KOPT-K1 (cell line): ENCODE data around the gene KCNMB1.

Experiments used
- H3K27ac ChIP-seq: fragments of 200-600 bp; sonication (generic); 2 replicates; pipeline ENCODE4 v1.5.1; 2016; ENCODE audit warnings: antibody characterized with exemption, mild to moderate bottlenecking, low read depth, low read length; ENCODE audit not compliant: poor library complexity, severe bottlenecking
- H3K36me3 ChIP-seq: fragments of 200-600 bp; sonication (generic); 2 replicates; pipeline ENCODE4 v1.5.1; 2017; ENCODE audit warnings: antibody characterized with exemption, mild to moderate bottlenecking, low read length, moderate library complexity; ENCODE audit not compliant: insufficient read depth
- H3K9me3 ChIP-seq: fragments of 200-600 bp; sonication (generic); 2 replicates; pipeline ENCODE4 v1.5.1; 2017; ENCODE audit warnings: antibody characterized with exemption, low read length, mild to moderate bottlenecking; ENCODE audit not compliant: insufficient read depth, poor library complexity, severe bottlenecking

The KCNMB1 gene

GRCh38 chr5:170388818-170389549, at the start of gene KCNMB1:
Gene KCNMB1, minus strand, starts transcription at chr5:170389367. Its CDS starts 3,920 bp downstream, at chr5:170385447.
- Histone ChIP-seq H3K36me3 (no peaks in the 10 kb centered on the region), H3K27ac (no peak within 1 kb of the TSS), H3K9me3 (no peaks in the 10 kb centered on the region)

DNA sequence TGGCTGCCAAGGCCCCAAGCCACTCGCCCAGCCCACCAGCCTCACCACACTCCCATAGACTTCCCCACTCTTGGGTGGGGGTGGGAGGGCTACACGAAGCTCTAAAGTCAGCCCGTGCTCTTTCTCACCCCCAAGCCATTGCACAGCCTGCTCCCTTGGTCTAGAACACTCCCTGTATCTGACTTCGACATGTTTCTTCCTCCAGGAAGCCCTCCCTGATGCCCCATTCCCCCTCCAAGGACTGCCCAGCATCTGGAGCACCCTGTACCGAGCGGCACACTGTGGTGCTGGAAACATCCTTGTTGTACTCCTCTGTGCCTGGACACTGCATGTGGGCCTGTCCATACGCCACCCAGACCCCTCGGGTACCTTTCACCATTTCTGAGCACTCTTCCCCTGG, 49.4 kb upstream of the KCNMB1 start:
- H3K36me3 ChIP-seq, result no peaks in the 10 kb centered on the region
- H3K27ac ChIP-seq, result no peak overlapping the region
- no peaks in the 10 kb centered on the region for H3K9me3 ChIP-seq

- Histone ChIP-seq H3K9me3 (no peaks in the 10 kb centered on the region), H3K27ac (no peak overlapping the region), H3K36me3 (no peaks in the 10 kb centered on the region)
Observed at GRCh38 chr5:170437621-170438375, 48.6 kb upstream of the KCNMB1 start.

DNA sequence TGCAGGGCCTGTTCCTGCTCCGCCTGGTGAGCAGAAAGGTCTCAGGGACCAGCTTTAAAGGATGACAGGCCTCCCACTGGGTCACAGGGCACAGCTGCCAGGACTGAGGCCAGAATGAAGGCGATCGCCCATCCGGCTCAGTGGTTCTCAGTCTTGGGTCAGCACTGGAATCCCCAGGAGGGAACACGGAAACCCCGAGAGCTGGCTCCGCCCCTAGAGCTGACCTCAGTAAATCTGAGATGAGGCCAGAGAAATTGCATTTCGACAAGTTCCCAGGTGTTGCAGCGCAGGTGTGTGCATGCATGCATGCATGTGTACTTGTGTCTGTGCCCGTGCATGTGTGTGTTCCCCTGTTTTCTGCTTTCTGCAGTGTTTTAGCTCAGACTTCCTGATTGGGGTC, 47.2 kb upstream of the KCNMB1 start:
- Histone ChIP-seq H3K27ac (no peak overlapping the region), H3K36me3 (no peaks in the 10 kb centered on the region), H3K9me3 (no peaks in the 10 kb centered on the region)

- H3K36me3 ChIP-seq, result no peaks in the 10 kb centered on the region
- H3K27ac ChIP-seq, result no peak overlapping the region
- no peaks in the 10 kb centered on the region for H3K9me3 ChIP-seq
Observed at GRCh38 chr5:170434966-170435605, 45.9 kb upstream of the KCNMB1 start.

- H3K9me3 ChIP-seq, result no peaks in the 10 kb centered on the region
- no peak overlapping the region for H3K27ac ChIP-seq
- no peaks in the 10 kb centered on the region for H3K36me3 ChIP-seq
Observed at GRCh38 chr5:170432669-170433068, 43.5 kb upstream of the KCNMB1 start.

- Histone ChIP-seq H3K27ac (no peak overlapping the region), H3K36me3 (no peaks in the 10 kb centered on the region), H3K9me3 (no peaks in the 10 kb centered on the region)
Observed at GRCh38 chr5:170431571-170431970, 42.4 kb upstream of the KCNMB1 start.

DNA sequence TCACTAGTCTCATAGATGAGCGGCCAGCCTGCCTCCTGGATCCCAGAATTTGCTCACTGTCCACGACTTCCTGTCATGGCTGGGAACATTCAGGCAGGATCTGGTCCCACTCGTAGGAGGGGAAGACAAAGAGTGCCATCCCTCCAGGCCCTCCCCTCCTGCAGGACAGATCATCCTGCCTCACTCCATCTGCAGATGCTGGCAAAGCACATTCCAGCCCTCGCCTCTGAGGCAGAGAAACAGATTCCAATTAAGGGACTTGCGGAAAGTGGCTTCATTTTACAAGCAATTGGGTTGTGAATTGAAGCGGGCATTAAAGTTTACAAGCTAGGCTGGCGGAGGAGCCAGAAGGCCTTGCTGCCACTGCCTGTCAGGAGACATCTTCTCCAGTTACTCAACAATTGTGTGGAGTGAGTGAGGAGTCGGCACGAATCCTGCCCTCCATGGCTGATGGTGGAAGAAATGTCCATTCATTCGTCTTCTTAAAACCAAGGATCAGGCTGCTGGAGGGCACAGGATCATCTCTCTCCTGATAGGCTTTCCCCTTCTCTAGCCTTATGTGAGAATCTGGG, 41.8 kb upstream of the KCNMB1 start:
- Histone ChIP-seq H3K9me3 (no peaks in the 10 kb centered on the region), H3K27ac (no peak overlapping the region), H3K36me3 (no peaks in the 10 kb centered on the region)

DNA sequence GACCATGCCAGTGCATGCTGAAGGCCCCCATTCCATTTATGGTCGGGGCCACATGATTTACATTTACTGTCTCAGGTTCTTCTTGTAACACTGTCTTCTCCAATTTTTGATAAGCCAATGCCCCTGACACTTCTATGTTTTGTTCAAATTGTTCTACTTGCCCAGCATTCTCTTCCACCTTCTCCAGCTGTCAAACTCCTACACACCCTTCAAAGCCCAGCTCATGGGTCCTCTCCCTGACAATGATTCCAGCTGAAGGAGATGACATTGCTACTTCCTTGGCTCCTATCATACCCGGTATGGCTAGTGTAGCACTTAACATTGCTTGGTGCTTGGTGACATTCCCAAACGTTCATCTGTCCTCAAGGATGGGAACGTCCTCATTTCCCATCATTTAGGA, 41.1 kb upstream of the KCNMB1 start:
- no peak overlapping the region for H3K27ac ChIP-seq
- H3K36me3 ChIP-seq, result no peaks in the 10 kb centered on the region
- H3K9me3 ChIP-seq, result no peaks in the 10 kb centered on the region

DNA sequence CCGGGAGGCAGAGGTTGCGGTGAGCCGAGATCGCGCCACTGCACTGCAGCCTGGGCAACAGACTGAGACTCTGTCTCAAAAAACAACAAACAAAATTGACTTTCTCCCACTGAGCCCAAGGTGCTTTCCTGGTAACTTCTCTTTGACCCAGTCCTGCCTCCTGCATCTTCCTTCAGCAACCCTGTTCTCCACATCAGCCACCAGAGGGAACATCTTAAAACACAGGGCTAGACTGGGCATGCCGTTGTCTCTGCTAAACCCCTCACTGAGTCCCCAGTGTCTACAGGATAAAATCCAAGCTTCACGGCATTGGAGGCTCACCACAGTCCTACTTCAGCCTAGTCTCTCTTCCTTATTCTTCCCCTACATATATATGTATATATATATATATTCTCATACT, 39.8 kb upstream of the KCNMB1 start:
- H3K27ac ChIP-seq, result no peak overlapping the region
- no peaks in the 10 kb centered on the region for H3K36me3 ChIP-seq
- no peaks in the 10 kb centered on the region for H3K9me3 ChIP-seq

GRCh38 chr5:170427672-170428236, 38.6 kb upstream of the KCNMB1 start:
- no peaks in the 10 kb centered on the region for H3K9me3 ChIP-seq
- no peak overlapping the region for H3K27ac ChIP-seq
- H3K36me3 ChIP-seq, result no peaks in the 10 kb centered on the region

DNA sequence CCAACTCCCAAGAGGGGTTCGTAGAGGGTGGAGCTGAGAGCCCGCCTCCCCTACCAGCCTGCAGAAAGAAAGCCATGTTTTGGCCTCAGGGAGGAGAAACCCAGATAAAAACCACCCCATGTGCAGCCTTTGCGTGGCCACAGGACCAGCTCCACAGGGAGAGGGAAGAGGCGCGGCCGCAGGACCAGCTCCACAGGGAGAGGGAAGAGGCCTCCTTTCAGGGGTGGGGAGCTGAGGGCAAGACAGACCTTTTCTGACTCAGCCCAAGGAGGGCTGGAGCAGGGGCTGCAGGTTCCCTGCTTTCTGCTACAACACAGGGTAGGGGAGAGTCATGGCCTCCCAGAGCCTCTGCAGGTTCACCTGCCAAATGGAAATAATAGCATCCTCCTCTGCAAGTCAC, 37.6 kb upstream of the KCNMB1 start:
- no peaks in the 10 kb centered on the region for H3K36me3 ChIP-seq
- no peaks in the 10 kb centered on the region for H3K9me3 ChIP-seq
- no peak overlapping the region for H3K27ac ChIP-seq

GRCh38 chr5:170426149-170426767, 37.1 kb upstream of the KCNMB1 start:
- no peak overlapping the region for H3K27ac ChIP-seq
- no peaks in the 10 kb centered on the region for H3K36me3 ChIP-seq
- H3K9me3 ChIP-seq, result no peaks in the 10 kb centered on the region

- Histone ChIP-seq H3K27ac (no peak overlapping the region), H3K36me3 (no peaks in the 10 kb centered on the region), H3K9me3 (no peaks in the 10 kb centered on the region)
Observed at GRCh38 chr5:170425731-170426130, 36.6 kb upstream of the KCNMB1 start.

- H3K36me3 ChIP-seq, result no peaks in the 10 kb centered on the region
Observed at GRCh38 chr5:170424629-170425028, 35.5 kb upstream of the KCNMB1 start.

More at GRCh38 chr5:170424629-170425028, 35.5 kb upstream of the KCNMB1 start:
- no peak overlapping the region for H3K27ac ChIP-seq
- no peaks in the 10 kb centered on the region for H3K9me3 ChIP-seq
